Mesenchymal stem cell (in vitro differentiated cells and primary cell): Measurements from ENCODE around the gene LTK.
A peak's percentile ranks its signal among the peaks of the same experiment; 100 is the strongest.

Experiments
- DNase-seq: peaks from one replicate; pipeline ENCODE4 v3.0.0-alpha.2; 2013
- H2AFZ ChIP-seq: one replicate; pipeline ENCODE4 v1.6.1; 2013; ENCODE audit warnings: low read depth, mild to moderate bottlenecking, control low read depth, inconsistent platforms, low read length, moderate library complexity
- H2AK5ac ChIP-seq: 2 replicates; pipeline ENCODE4 v1.6.1; 2013; ENCODE audit warnings: low read length, moderate library complexity, mild to moderate bottlenecking, inconsistent platforms; ENCODE audit not compliant: severe bottlenecking
- H2BK120ac ChIP-seq: one replicate; pipeline ENCODE4 v1.6.1; 2013; ENCODE audit warnings: low read depth, mild to moderate bottlenecking, inconsistent platforms, low read length, moderate library complexity
- H2BK12ac ChIP-seq, 2 experiments: one replicate each; pipeline ENCODE4 v1.6.1; 2013; ENCODE audit warnings: inconsistent platforms in 2 of 2, low read length in 2 of 2, mild to moderate bottlenecking in 2 of 2, moderate library complexity in 2 of 2, control low read depth in 1 of 2
- H2BK15ac ChIP-seq: one replicate; pipeline ENCODE4 v1.6.1; 2013; ENCODE audit warnings: mild to moderate bottlenecking, low read depth, inconsistent platforms; ENCODE audit not compliant: poor library complexity, severe bottlenecking
- H2BK5ac ChIP-seq: 2 replicates; pipeline ENCODE4 v1.6.1; 2013; ENCODE audit warnings: low read depth, mild to moderate bottlenecking, low read length, control low read depth, inconsistent platforms; ENCODE audit not compliant: poor library complexity, severe bottlenecking
- H3K14ac ChIP-seq, 2 experiments: one replicate each; pipeline ENCODE4 v1.6.1; 2013; ENCODE audit warnings: inconsistent platforms in 2 of 2, low read length in 2 of 2, control low read depth in 1 of 2, mild to moderate bottlenecking in 1 of 2, moderate library complexity in 1 of 2
- H3K18ac ChIP-seq, 2 experiments: one replicate each; pipeline ENCODE4 v1.6.1; 2013; ENCODE audit warnings: inconsistent platforms in 2 of 2, low read length in 2 of 2, control low read depth in 1 of 2, low read depth in 1 of 2, mild to moderate bottlenecking in 1 of 2
- H3K23ac ChIP-seq, 2 experiments: one replicate each; pipeline ENCODE4 v1.6.1; 2013; ENCODE audit warnings: inconsistent platforms in 2 of 2, low read length in 2 of 2, mild to moderate bottlenecking in 2 of 2, moderate library complexity in 2 of 2, control low read depth in 1 of 2
- H3K27ac ChIP-seq: 2 replicates; pipeline ENCODE4 v1.5.1; 2013; ENCODE audit warnings: mild to moderate bottlenecking, moderate library complexity, low read length, control low read depth, inconsistent platforms; ENCODE audit not compliant: poor library complexity, severe bottlenecking
- H3K27me3 ChIP-seq, 2 experiments: 2 replicates each; pipeline versions ENCODE4 v1.6.1 to v1.7.0; 2013; ENCODE audit warnings: low read length in 2 of 2, mild to moderate bottlenecking in 2 of 2, moderate library complexity in 2 of 2, control low read depth in 1 of 2, inconsistent platforms in 1 of 2; ENCODE audit not compliant: control insufficient read depth in 1 of 2, insufficient read depth in 1 of 2
- H3K36me3 ChIP-seq, 2 experiments: 2 replicates each; pipeline versions ENCODE4 v1.6.1 to v1.7.0; 2013; ENCODE audit warnings: low read length in 2 of 2, control low read depth in 1 of 2, inconsistent platforms in 1 of 2, low read depth in 1 of 2, mild to moderate bottlenecking in 1 of 2; ENCODE audit not compliant: insufficient read depth in 2 of 2, control insufficient read depth in 1 of 2
- H3K4ac ChIP-seq, 2 experiments: one replicate each; pipeline ENCODE4 v1.6.1; 2013; ENCODE audit warnings: inconsistent platforms in 2 of 2, low read length in 2 of 2, mild to moderate bottlenecking in 2 of 2, moderate library complexity in 2 of 2, control low read depth in 1 of 2, low read depth in 1 of 2
- H3K4me1 ChIP-seq: 2 replicates; pipeline ENCODE4 v1.6.1; 2013; ENCODE audit warnings: low read depth, low read length, control low read depth; ENCODE audit not compliant: control insufficient read depth, insufficient read depth
- H3K4me2 ChIP-seq: 2 replicates; pipeline ENCODE4 v1.6.1; 2013; ENCODE audit warnings: low read length, mild to moderate bottlenecking, inconsistent platforms; ENCODE audit not compliant: poor library complexity, severe bottlenecking
- H3K4me3 ChIP-seq, 2 experiments: 2 replicates each; pipeline versions ENCODE4 v1.5.1 to v1.7.0; 2013; ENCODE audit warnings: low read length in 2 of 2, mild to moderate bottlenecking in 2 of 2, control low read depth in 1 of 2, low read depth in 1 of 2; ENCODE audit not compliant: insufficient read depth in 1 of 2
- H3K79me1 ChIP-seq: replicated peaks from 2 replicates; pipeline ENCODE4 v1.6.1; 2013; ENCODE audit warnings: mild to moderate bottlenecking, control low read depth, low read length, inconsistent platforms; ENCODE audit not compliant: poor library complexity, severe bottlenecking
- H3K9ac ChIP-seq: 2 replicates; pipeline ENCODE4 v1.7.0; 2013; ENCODE audit warnings: mild to moderate bottlenecking, low read length, moderate library complexity
- H3K9me3 ChIP-seq: 2 replicates; pipeline ENCODE4 v1.7.0; 2013; ENCODE audit warnings: mild to moderate bottlenecking, low read length; ENCODE audit not compliant: control insufficient read depth
- H4K8ac ChIP-seq: one replicate; pipeline ENCODE4 v1.6.1; 2013; ENCODE audit warnings: inconsistent platforms, mild to moderate bottlenecking, low read length, moderate library complexity
- H4K91ac ChIP-seq: one replicate; pipeline ENCODE4 v1.6.1; 2013; ENCODE audit warnings: mild to moderate bottlenecking, low read length, inconsistent platforms
- WGBS: methylation state at CpG from one replicate; pipeline ENCODE4 v1.1.7; 2013; ENCODE audit warnings: mixed read lengths; 5-methylcytosine and 5-hydroxymethylcytosine counted together

Gene LTK

GRCh38 chr15:41517895-41518449 lies 4.3 kb upstream of the LTK start:
- H3K9ac ChIP-seq: no peak overlapping the region
- H3K23ac ChIP-seq: no peak overlapping the region
- H3K27me3 ChIP-seq: peaks cover 11 to 15% of the 10 kb centered on the region in 2 experiments
- H3K4me1 ChIP-seq: peaks cover 12% of the 10 kb centered on the region
- no peak overlapping the region for H2AFZ ChIP-seq
- H3K4ac ChIP-seq: no peak overlapping the region
- no peak overlapping the region for H2AK5ac ChIP-seq
- no peaks in the 10 kb centered on the region for H3K79me1 ChIP-seq
- no peak overlapping the region for H2BK12ac ChIP-seq
- H4K91ac ChIP-seq: no peak overlapping the region
- H3K4me3 ChIP-seq: no peak overlapping the region
- no peak overlapping the region for H3K4me2 ChIP-seq
- H2BK5ac ChIP-seq: no peak overlapping the region
- no peak overlapping the region for H2BK15ac ChIP-seq
- H2BK120ac ChIP-seq: no peak overlapping the region
- DNase-seq: no peak
- H3K9me3 ChIP-seq: no peaks in the 10 kb centered on the region
- H3K14ac ChIP-seq: no peak overlapping the region
- 94% methylated on average over 8 of the region's 8 CpGs for WGBS
- no peak overlapping the region for H3K27ac ChIP-seq
- no peak overlapping the region for H3K18ac ChIP-seq
- H4K8ac ChIP-seq: no peak overlapping the region
- H3K36me3 ChIP-seq: peaks cover 27 to 31% of the 10 kb centered on the region in 2 experiments

DNA sequence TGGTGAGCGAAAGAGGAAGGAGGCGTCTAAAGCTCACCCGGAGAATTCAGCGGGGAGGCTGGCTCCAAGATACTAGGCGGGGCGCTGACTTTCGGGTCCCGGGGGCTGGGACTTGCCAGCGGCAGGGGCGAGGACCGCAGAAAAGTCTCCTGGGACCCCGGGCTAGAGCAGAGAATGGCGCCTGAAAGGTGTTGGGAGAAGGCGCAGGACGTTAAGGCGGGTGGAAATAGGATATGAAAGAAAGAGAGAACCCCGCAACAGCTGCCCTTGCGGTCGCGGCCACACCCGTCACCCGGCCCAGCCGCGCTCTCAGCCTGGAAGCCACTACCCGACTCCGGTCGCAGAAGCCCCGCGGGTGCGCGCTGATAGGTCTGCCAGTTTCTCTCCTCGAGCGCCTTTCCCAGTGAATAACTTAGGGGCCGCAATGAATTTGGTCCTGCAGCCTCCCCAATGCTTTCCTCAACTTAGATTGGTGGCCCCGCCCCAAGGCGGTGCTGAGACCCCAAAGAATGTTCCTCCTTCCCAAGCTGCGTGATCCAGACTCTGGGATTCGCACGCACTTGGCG lies 604 bp downstream of the LTK start:
- Histone ChIP-seq H3K18ac (no peak overlapping the region), H3K4me3 (peak overlapping the region in 1 of 2 experiments; percentile 65), H2BK5ac (no peak overlapping the region), H3K9ac (no peak overlapping the region), H3K36me3 (peaks cover 8 to 14% of the 10 kb centered on the region in 2 experiments), H2BK120ac (no peak overlapping the region), H3K79me1 (no peaks in the 10 kb centered on the region), H3K27ac (no peak overlapping the region), H3K14ac (no peak overlapping the region), H3K27me3 (peaks cover 37 to 45% of the 10 kb centered on the region in 2 experiments), H3K23ac (no peak overlapping the region), H2AFZ (no peak overlapping the region), H4K91ac (no peak overlapping the region), H3K4me1 (peaks cover 29% of the 10 kb centered on the region), H3K4me2 (peak overlapping the region; percentile 49), H2AK5ac (no peak overlapping the region), H2BK12ac (no peak overlapping the region), H4K8ac (no peak overlapping the region), H2BK15ac (no peak overlapping the region), H3K4ac (no peak overlapping the region), H3K9me3 (no peaks in the 10 kb centered on the region)
- 3% methylated on average over 40 of the region's 40 CpGs for WGBS
- peak; percentile 60 for DNase-seq

DNA sequence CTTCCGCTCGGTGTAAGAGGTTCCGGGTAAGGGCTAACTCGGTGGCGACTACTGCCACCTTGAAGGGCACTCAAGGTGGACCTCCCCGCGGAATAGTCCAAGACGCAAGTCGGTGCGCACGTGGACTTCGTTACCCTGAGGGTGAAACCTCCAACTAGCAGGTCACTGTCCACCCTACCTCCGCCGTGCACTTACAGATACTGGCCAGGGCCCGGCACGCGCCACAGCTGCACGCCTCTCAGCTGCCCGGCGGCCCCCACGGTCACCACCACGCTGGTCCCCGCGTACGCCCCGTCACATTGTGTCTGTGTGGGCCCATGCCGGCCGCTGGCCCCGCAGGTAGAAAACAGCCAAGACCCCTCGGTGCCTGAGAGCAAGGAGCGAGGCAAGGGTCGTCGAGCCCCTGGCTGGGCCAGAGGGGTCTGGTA lies 1.1 kb downstream of the LTK start:
- no peak overlapping the region for H2AK5ac ChIP-seq
- no peak overlapping the region for H3K14ac ChIP-seq
- H3K4me1 ChIP-seq: peaks cover 29% of the 10 kb centered on the region
- no peak overlapping the region for H2BK15ac ChIP-seq
- WGBS: 32% methylated on average over 31 of the region's 33 CpGs
- no peak overlapping the region for H2BK12ac ChIP-seq
- peaks cover 3 to 9% of the 10 kb centered on the region in 2 experiments for H3K36me3 ChIP-seq
- DNase-seq: no peak
- H3K9me3 ChIP-seq: no peaks in the 10 kb centered on the region
- no peak overlapping the region for H2AFZ ChIP-seq
- H2BK120ac ChIP-seq: no peak overlapping the region
- peak overlapping the region in 1 of 2 experiments; percentile 21 for H3K18ac ChIP-seq
- peak overlapping the region in 1 of 2 experiments; percentile 51 for H3K23ac ChIP-seq
- H3K9ac ChIP-seq: no peak overlapping the region
- no peak overlapping the region for H3K4ac ChIP-seq
- H3K4me2 ChIP-seq: peak overlapping the region; percentile 49
- H4K8ac ChIP-seq: no peak overlapping the region
- H3K27me3 ChIP-seq: peaks cover 37 to 49% of the 10 kb centered on the region in 2 experiments
- no peaks in the 10 kb centered on the region for H3K79me1 ChIP-seq
- no peak overlapping the region for H3K4me3 ChIP-seq
- no peak overlapping the region for H3K27ac ChIP-seq
- H4K91ac ChIP-seq: no peak overlapping the region
- no peak overlapping the region for H2BK5ac ChIP-seq

- peaks cover 29% of the 10 kb centered on the region for H3K4me1 ChIP-seq
- no peak overlapping the region for H3K27ac ChIP-seq
- WGBS: 8% methylated on average over 42 of the region's 49 CpGs
- H3K4ac ChIP-seq: no peak overlapping the region
- H3K9ac ChIP-seq: no peak overlapping the region
- H2BK5ac ChIP-seq: no peak overlapping the region
- H2AK5ac ChIP-seq: no peak overlapping the region
- H3K18ac ChIP-seq: no peak overlapping the region
- H3K27me3 ChIP-seq: peaks cover 42 to 55% of the 10 kb centered on the region in 2 experiments
- no peak overlapping the region for H2BK12ac ChIP-seq
- H3K9me3 ChIP-seq: no peaks in the 10 kb centered on the region
- no peak for DNase-seq
- H4K8ac ChIP-seq: no peak overlapping the region
- no peak overlapping the region for H2BK120ac ChIP-seq
- H3K36me3 ChIP-seq: peaks cover 3% of the 10 kb centered on the region in 2 experiments
- no peak overlapping the region for H2AFZ ChIP-seq
- no peak overlapping the region for H3K14ac ChIP-seq
- H4K91ac ChIP-seq: no peak overlapping the region
- H3K4me3 ChIP-seq: no peak overlapping the region
- no peak overlapping the region for H2BK15ac ChIP-seq
- H3K4me2 ChIP-seq: peak overlapping the region; percentile 49
- H3K23ac ChIP-seq: no peak overlapping the region
- no peaks in the 10 kb centered on the region for H3K79me1 ChIP-seq
These were observed 1.7 kb downstream of the LTK start for GRCh38 chr15:41511899-41512369.
